Neural cell (in vitro differentiated cells): Measurements from ENCODE around the gene COQ7. TPM values are rescaled to one million over a fixed set of nuclear protein-coding genes. Genes with fewer than 3 reads are reported as not detected.

Source experiments
- H2AFZ ChIP-seq: fragments of 200-600, 300-800 bp; sonication (generic), shearing (Covaris generic); 2 replicates; pipeline ENCODE4 v1.6.0; 2014; ENCODE audit warnings: low read depth, mild to moderate bottlenecking, antibody characterized with exemption, low read length, moderate library complexity
- H3F3A ChIP-seq: fragments of 200-600 bp; shearing (Covaris generic); 2 replicates; pipeline ENCODE4 v1.6.1; 2016; ENCODE audit warnings: mild to moderate bottlenecking, moderate library complexity, mixed read lengths, antibody characterized with exemption, low read length; ENCODE audit not compliant: insufficient read depth, poor library complexity, severe bottlenecking
- H3K27ac ChIP-seq: fragments of 200-600, 300-800 bp; sonication (generic), shearing (Covaris generic); 2 replicates; pipeline ENCODE4 v1.5.1; 2014; ENCODE audit warnings: mild to moderate bottlenecking, low read length, moderate library complexity
- H3K27me3 ChIP-seq: fragments of 300-800, 200-600 bp; sonication (generic), shearing (Covaris generic); 2 replicates; pipeline ENCODE4 v1.6.0; 2014; ENCODE audit warnings: mild to moderate bottlenecking, low read depth, low read length, moderate library complexity; ENCODE audit not compliant: insufficient read depth
- H3K36me3 ChIP-seq: fragments of 300-800, 200-600 bp; sonication (generic), shearing (Covaris generic); 2 replicates; pipeline ENCODE4 v1.5.1; 2014; ENCODE audit warnings: mild to moderate bottlenecking, antibody characterized with exemption, low read length, moderate library complexity; ENCODE audit not compliant: insufficient read depth
- H3K4me2 ChIP-seq: fragments of 300-800, 200-600 bp; sonication (generic), shearing (Covaris generic); 2 replicates; pipeline ENCODE4 v1.6.0; 2014; ENCODE audit warnings: mild to moderate bottlenecking, low read length
- H3K4me3 ChIP-seq: fragments of 300-800, 200-600 bp; sonication (generic), shearing (Covaris generic); 2 replicates; pipeline ENCODE4 v1.5.1; 2014; ENCODE audit warnings: mild to moderate bottlenecking, low read length, moderate library complexity
- H3K79me2 ChIP-seq: fragments of 200-600 bp; shearing (Covaris generic); replicated peaks from 2 replicates; pipeline ENCODE4 v1.6.0; 2014; ENCODE audit warnings: mild to moderate bottlenecking, low read length, moderate library complexity; ENCODE audit not compliant: insufficient read depth
- H3K9ac ChIP-seq: fragments of 300-800, 200-600 bp; sonication (generic), shearing (Covaris generic); 2 replicates; pipeline ENCODE4 v1.6.1; 2016; ENCODE audit warnings: mild to moderate bottlenecking, low read length, mixed read lengths
- H3K9me2 ChIP-seq: fragments of 200-600 bp; shearing (Covaris generic); 2 replicates; pipeline ENCODE4 v1.6.1; 2016; ENCODE audit warnings: mild to moderate bottlenecking, low read length, mixed read lengths; ENCODE audit not compliant: insufficient read depth
- H3K9me3 ChIP-seq: fragments of 200-600, 300-800 bp; sonication (generic), shearing (Covaris generic); 2 replicates; pipeline ENCODE4 v1.6.1; 2016; ENCODE audit warnings: mild to moderate bottlenecking, mixed run types, low read length, moderate library complexity, mixed read lengths
- H4K20me1 ChIP-seq: fragments of 200-600 bp; shearing (Covaris generic); 2 replicates; pipeline ENCODE4 v1.6.1; 2016; ENCODE audit warnings: mild to moderate bottlenecking, mixed run types; ENCODE audit not compliant: insufficient read depth
- EP300 ChIP-seq: fragments of 450-650 bp; conservative IDR thresholded peaks from 2 replicates; pipeline ENCODE4 v1.6.1; 2014; ENCODE audit warnings: antibody characterized with exemption, mild to moderate bottlenecking, moderate library complexity; ENCODE audit not compliant: poor library complexity, severe bottlenecking
- EZH2 ChIP-seq: fragments of 200-600, 300-800 bp; shearing (Covaris generic), sonication (generic); IDR thresholded peaks from 2 replicates; pipeline ENCODE4 v1.6.1; 2014; ENCODE audit warnings: antibody characterized with exemption, low read length, borderline replicate concordance, mild to moderate bottlenecking; ENCODE audit not compliant: insufficient read depth, poor library complexity, severe bottlenecking
- MXI1 ChIP-seq: fragments of 450-650 bp; conservative IDR thresholded peaks from 2 replicates; pipeline ENCODE4 v1.6.1; 2014; ENCODE audit warnings: antibody characterized with exemption, mild to moderate bottlenecking; ENCODE audit not compliant: poor library complexity, severe bottlenecking
- POLR2AphosphoS5 ChIP-seq: IDR thresholded peaks from 2 replicates; pipeline ENCODE4 v1.6.1; 2012
- RAD21 ChIP-seq: fragments of 450-650 bp; conservative IDR thresholded peaks from 2 replicates; pipeline ENCODE4 v1.6.1; 2014; ENCODE audit warnings: antibody characterized with exemption, mild to moderate bottlenecking, moderate library complexity
- SMC3 ChIP-seq: fragments of 450-650 bp; conservative IDR thresholded peaks from 2 replicates; pipeline ENCODE4 v1.6.1; 2014; ENCODE audit warnings: antibody characterized with exemption, mild to moderate bottlenecking, moderate library complexity; ENCODE audit not compliant: poor library complexity
- TAF1 ChIP-seq: IDR thresholded peaks from 2 replicates; pipeline ENCODE4 v1.6.1; 2012; ENCODE audit warnings: low read depth
- polyA plus RNA-seq: library from polyadenylated mRNA; depleted of rRNA; stranded (reverse); fragments of >200 nt; gene quantifications from 2 replicates; pipeline ENCODE4 v1.2.3, GENCODE V29; 2014
- TF ChIP-seq, protein P1 (sequence below): IDR thresholded peaks from 2 replicates; pipeline ENCODE4 v1.6.1; 2012; ENCODE audit warnings: borderline replicate concordance
- TF ChIP-seq, protein P2 (sequence below): fragments of 450-650 bp; IDR thresholded peaks from 2 replicates; pipeline ENCODE4 v1.5.1; 2014; ENCODE audit warnings: antibody characterized with exemption, mild to moderate bottlenecking, moderate library complexity; ENCODE audit not compliant: poor library complexity, severe bottlenecking

Gene COQ7
- polyA plus RNA-seq, 1 donor from 2014 or later: 38.5 TPM

DNA sequence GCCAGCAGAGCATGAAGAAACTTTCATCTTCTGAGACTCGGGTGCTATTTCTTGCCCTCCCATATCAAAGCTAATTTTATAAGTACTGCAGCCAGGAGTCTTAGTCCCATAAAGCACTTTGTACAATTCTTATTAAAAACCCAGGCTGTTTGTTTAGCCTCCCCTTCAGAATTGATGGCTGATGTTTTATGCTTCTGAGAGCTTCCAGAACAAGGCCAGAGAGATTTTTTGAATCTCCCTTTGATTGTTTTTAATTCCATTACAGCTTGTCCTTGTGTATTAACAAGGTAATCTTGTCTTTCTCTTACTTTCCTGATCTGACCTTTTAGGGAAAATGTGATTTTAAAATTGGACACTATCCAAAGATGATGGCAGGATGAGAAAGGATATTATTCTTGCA, 16.3 kb downstream of the COQ7 start:
- no peak for TF ChIP-seq POLR2AphosphoS5
- TF ChIP-seq TAF1: no peak
- TF ChIP-seq, protein P1, sequence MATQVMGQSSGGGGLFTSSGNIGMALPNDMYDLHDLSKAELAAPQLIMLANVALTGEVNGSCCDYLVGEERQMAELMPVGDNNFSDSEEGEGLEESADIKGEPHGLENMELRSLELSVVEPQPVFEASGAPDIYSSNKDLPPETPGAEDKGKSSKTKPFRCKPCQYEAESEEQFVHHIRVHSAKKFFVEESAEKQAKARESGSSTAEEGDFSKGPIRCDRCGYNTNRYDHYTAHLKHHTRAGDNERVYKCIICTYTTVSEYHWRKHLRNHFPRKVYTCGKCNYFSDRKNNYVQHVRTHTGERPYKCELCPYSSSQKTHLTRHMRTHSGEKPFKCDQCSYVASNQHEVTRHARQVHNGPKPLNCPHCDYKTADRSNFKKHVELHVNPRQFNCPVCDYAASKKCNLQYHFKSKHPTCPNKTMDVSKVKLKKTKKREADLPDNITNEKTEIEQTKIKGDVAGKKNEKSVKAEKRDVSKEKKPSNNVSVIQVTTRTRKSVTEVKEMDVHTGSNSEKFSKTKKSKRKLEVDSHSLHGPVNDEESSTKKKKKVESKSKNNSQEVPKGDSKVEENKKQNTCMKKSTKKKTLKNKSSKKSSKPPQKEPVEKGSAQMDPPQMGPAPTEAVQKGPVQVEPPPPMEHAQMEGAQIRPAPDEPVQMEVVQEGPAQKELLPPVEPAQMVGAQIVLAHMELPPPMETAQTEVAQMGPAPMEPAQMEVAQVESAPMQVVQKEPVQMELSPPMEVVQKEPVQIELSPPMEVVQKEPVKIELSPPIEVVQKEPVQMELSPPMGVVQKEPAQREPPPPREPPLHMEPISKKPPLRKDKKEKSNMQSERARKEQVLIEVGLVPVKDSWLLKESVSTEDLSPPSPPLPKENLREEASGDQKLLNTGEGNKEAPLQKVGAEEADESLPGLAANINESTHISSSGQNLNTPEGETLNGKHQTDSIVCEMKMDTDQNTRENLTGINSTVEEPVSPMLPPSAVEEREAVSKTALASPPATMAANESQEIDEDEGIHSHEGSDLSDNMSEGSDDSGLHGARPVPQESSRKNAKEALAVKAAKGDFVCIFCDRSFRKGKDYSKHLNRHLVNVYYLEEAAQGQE: no peak
- no peak for TF ChIP-seq SMC3
- no peak for TF ChIP-seq EP300
- no peak for TF ChIP-seq EZH2
- no peak for TF ChIP-seq MXI1
- no peak for TF ChIP-seq RAD21
- TF ChIP-seq, protein P2, sequence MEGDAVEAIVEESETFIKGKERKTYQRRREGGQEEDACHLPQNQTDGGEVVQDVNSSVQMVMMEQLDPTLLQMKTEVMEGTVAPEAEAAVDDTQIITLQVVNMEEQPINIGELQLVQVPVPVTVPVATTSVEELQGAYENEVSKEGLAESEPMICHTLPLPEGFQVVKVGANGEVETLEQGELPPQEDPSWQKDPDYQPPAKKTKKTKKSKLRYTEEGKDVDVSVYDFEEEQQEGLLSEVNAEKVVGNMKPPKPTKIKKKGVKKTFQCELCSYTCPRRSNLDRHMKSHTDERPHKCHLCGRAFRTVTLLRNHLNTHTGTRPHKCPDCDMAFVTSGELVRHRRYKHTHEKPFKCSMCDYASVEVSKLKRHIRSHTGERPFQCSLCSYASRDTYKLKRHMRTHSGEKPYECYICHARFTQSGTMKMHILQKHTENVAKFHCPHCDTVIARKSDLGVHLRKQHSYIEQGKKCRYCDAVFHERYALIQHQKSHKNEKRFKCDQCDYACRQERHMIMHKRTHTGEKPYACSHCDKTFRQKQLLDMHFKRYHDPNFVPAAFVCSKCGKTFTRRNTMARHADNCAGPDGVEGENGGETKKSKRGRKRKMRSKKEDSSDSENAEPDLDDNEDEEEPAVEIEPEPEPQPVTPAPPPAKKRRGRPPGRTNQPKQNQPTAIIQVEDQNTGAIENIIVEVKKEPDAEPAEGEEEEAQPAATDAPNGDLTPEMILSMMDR: no peak
- Histone ChIP-seq H3K79me2 (no peaks in the 10 kb centered on the region), H4K20me1 (no peaks in the 10 kb centered on the region), H3K27ac (no peak overlapping the region), H3K9ac (no peak overlapping the region), H3K9me3 (no peaks in the 10 kb centered on the region), H3K4me3 (no peak overlapping the region), H2AFZ (no peak overlapping the region), H3K4me2 (no peak overlapping the region), H3K9me2 (no peaks in the 10 kb centered on the region), H3K36me3 (peaks cover 13% of the 10 kb centered on the region), H3K27me3 (no peaks in the 10 kb centered on the region), H3F3A (no peaks in the 10 kb centered on the region)

DNA sequence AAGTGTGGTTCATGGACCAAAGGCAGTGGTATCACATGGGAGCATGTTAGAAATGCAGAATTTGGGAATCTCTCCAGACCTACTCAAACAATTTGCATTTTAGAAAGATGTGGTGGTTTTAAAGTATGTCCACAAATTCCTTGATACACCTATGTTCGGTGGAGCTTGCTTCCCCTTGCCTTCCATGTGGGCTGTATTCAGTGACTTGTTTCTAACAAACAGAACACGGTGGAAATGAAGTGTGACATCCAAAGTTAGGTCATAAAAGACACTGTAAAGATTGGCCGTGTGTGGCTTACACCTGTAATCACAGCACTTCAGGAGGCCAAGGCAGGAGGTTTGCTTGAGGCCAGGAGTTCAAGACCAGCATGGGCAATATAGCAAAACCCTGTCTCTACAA, 16.7 kb downstream of the COQ7 start:
- no peak overlapping the region for H3K27ac ChIP-seq
- no peaks in the 10 kb centered on the region for H3K9me3 ChIP-seq
- no peak overlapping the region for H3K9ac ChIP-seq
- H3F3A ChIP-seq: no peaks in the 10 kb centered on the region
- no peak overlapping the region for H3K4me3 ChIP-seq
- no peak overlapping the region for H3K4me2 ChIP-seq
- no peaks in the 10 kb centered on the region for H4K20me1 ChIP-seq
- peaks cover 8% of the 10 kb centered on the region for H3K36me3 ChIP-seq
- no peaks in the 10 kb centered on the region for H3K9me2 ChIP-seq
- H3K79me2 ChIP-seq: no peaks in the 10 kb centered on the region
- no peak for TF ChIP-seq RAD21
- no peak for TF ChIP-seq TAF1
- TF ChIP-seq EZH2: no peak
- TF ChIP-seq, protein P2: no peak
- no peaks in the 10 kb centered on the region for H3K27me3 ChIP-seq
- no peak overlapping the region for H2AFZ ChIP-seq
